Epithelial cell of esophagus (primary cell): ENCODE data around the gene ALG1.

Source experiments
- DNase-seq: peaks from one replicate; pipeline ENCODE4 v3.0.0; 2010; ENCODE audit warnings: low read depth
- H3K4me3 ChIP-seq: 2 replicates; pipeline ENCODE4 v1.5.1; 2011; ENCODE audit warnings: mild to moderate bottlenecking, low read length, control low read depth
- CTCF ChIP-seq: IDR thresholded peaks from 2 replicates; pipeline ENCODE4 v1.5.1; 2011; ENCODE audit warnings: low read depth, mild to moderate bottlenecking, low read length, control low read depth, inconsistent platforms; ENCODE audit not compliant: insufficient read depth; ENCODE audit errors: missing control alignments

ALG1 gene

GRCh38 chr16:5059386-5060072, 12.1 kb upstream of the ALG1 start:
- no peak overlapping the region for H3K4me3 ChIP-seq
- DNase-seq = no peak
- no peak for TF ChIP-seq CTCF

GRCh38 chr16:5060073-5060641, 11.5 kb upstream of the ALG1 start:
- no peak overlapping the region for H3K4me3 ChIP-seq
- DNase-seq = no peak
- no peak for TF ChIP-seq CTCF

DNA sequence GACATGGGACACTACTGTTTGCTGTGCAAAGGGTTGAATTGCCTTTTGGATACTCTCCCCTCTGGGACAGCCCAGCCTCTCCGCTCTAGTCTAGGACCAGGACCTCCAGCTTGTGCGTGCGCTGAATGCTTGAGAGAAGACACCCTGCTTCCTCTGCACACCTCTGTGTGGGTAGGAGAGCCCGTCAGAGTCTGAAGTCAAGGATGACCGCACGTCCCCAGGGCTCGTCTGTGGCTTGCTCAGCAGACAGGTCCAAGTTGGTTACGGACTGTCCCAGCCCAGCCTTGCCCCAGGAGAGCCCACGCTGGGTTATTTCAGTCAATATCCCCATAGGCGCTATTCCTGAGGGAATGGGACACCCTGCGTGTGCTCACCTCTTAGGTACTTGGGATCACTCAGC, 9.6 kb upstream of the ALG1 start:
- DNase-seq = no peak
- H3K4me3 ChIP-seq = no peak overlapping the region
- TF ChIP-seq CTCF = no peak

DNA sequence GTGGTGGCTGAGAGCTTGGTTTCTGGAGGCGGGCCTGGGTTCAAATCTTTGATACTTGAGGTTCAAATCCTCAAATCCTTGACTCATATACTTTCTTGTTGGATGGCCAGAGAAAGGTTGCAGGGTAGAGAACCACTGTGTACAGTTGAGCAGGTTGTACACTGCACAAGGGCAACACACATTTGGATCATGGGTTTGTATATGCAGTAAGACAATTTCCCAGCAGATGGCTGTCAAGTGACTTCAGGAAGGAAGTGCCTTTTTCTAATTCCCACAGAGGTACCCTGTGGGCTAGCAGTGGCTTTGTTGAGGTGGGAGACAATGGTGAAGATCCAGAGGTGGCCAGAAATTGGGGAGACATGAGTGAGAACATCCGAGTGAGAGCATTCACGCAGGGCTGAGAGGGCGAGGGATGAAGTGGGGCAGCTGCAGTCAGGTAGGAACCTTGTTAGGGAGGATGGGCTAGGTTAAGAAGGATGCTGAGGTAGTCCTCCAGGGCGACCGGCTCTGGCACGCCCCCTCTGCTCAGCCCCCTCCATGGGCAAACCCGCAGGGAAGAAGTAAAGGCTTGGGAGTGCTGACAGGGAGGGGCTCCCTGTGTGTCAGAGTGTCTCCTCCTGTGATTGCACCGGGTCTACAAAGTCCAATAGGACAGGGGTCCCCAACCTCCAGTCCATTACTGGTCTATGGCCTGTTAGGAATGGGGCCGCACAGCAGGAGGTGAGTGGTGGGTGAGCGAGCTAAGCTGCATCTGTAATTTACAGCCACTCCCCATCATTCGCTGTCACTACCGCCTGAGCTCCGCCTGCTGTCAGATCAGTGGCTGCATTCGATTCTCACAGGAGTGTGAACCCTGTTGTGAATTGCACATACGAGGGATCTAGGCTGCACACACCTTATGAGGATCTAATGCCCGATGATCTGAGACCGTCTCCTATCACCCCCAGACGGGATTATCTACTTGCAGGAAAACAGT, 8.6 kb upstream of the ALG1 start:
- no peak for DNase-seq
- TF ChIP-seq CTCF = peak; percentile 10
- H3K4me3 ChIP-seq = no peak overlapping the region

- no peak overlapping the region for H3K4me3 ChIP-seq
- no peak for TF ChIP-seq CTCF
- no peak for DNase-seq
Measured at GRCh38 chr16:5064915-5065314, 6.7 kb upstream of the ALG1 start.

GRCh38 chr16:5065326-5065725, 6.3 kb upstream of the ALG1 start:
- no peak overlapping the region for H3K4me3 ChIP-seq
- DNase-seq = no peak
- no peak for TF ChIP-seq CTCF
